GM12878 (cell line): Measurements from ENCODE around the gene RAB44. TPM values are rescaled to one million over a fixed set of nuclear protein-coding genes. Genes with fewer than 3 reads are reported as not detected.
A peak's percentile ranks its signal among the peaks of the same experiment; 100 is the strongest.

Experiments
- CTCF ChIP-seq, 3 experiments: IDR thresholded peaks in 2 of 3; conservative IDR thresholded peaks in 1 of 3; 2 replicates each; pipeline ENCODE4 v1.5.1; 2011; ENCODE audit warnings: low read depth in 3 of 3, low read length in 3 of 3, mild to moderate bottlenecking in 3 of 3, control low read depth in 2 of 3, moderate library complexity in 2 of 3, inconsistent platforms in 1 of 3, mixed read lengths in 1 of 3; ENCODE audit not compliant: control insufficient read depth in 2 of 3, insufficient read depth in 1 of 3; ENCODE audit errors: extremely low read depth in 1 of 3
- E2F8 ChIP-seq: fragments of 450-650 bp; IDR thresholded peaks from 2 replicates; pipeline ENCODE4 v1.6.1; 2018; ENCODE audit warnings: mild to moderate bottlenecking, low read depth, moderate library complexity; ENCODE audit not compliant: partially characterized antibody
- SMC3 ChIP-seq: IDR thresholded peaks from 2 replicates; pipeline ENCODE4 v1.6.1; 2011; ENCODE audit warnings: low read length, improper control_type of control experiment, borderline replicate concordance
- YY1 ChIP-seq: IDR thresholded peaks from 2 replicates; pipeline ENCODE4 v1.6.1; 2011; ENCODE audit warnings: low read depth, mild to moderate bottlenecking, low read length
- polyA plus RNA-seq, 11 experiments: library from polyadenylated mRNA; depleted of rRNA in 4 of 11; unstranded in 6 of 11; stranded (reverse) in 5 of 11; fragments of >200 nt; fragmentation: Nextera tagmentation in 4 of 11; fragmentation: Illumina TruSeq in 1 of 11; extraction: Ambion mirVana in 4 of 11; extraction: Trizol in 1 of 11; gene quantifications; 1 replicate in 1 of 11; 2 replicates in 10 of 11; pipeline versions ENCODE4 v1.2.1 to v1.2.3, GENCODE V29; 2011 to 2016; ENCODE audit warnings: inconsistent platforms in 2 of 11, missing spikeins in 2 of 11, low read depth in 1 of 11
- total RNA-seq, 4 experiments: library from RNA; depleted of rRNA in 3 of 4; stranded (reverse); fragments of >200 nt in 3 of 4; fragmentation: Illumina TruSeq in 1 of 4; extraction: Trizol in 1 of 4; gene quantifications; 2 replicates each; pipeline versions ENCODE4 v1.2.1 to v1.2.3, GENCODE V29; 2013 to 2021

The RAB44 gene
- total and polyA plus RNA-seq, 10 of the 15 experiments (the other 5 are each of a cell fraction or from before 2014, with no cell fraction given): 0.01 to 0.08 (median 0.05) TPM; not detected in 2

GRCh38 chr6:36759148-36759759, 61.6 kb downstream of the RAB44 start (continued):
- peak; percentile 98 to 100 (median 98); a peak in 5 of 6 replicates for TF ChIP-seq CTCF (IDR thresholded peaks at IDR 0.05 in 2 of 3, conservative IDR thresholded peaks at IDR 0.05 in 1 of 3; ENCODE audit: control insufficient read depth in 2 of 3, extremely low read depth in 1 of 3, insufficient read depth in 1 of 3, low read depth in 3 of 3, low read length in 3 of 3)
- TF ChIP-seq E2F8: no peak
- peak; percentile 90 for TF ChIP-seq SMC3
- peak; percentile 74 for TF ChIP-seq YY1
